MM.1S (cell line): Measurements from ENCODE around the gene IL2RA.

Experiments used
- DNase-seq: peaks from one replicate; pipeline ENCODE4 v3.0.0-alpha.2; 2015
- H2AFZ ChIP-seq: fragments of 300-600 bp; sonication (generic); 2 replicates; pipeline ENCODE4 v1.6.0; 2016; ENCODE audit warnings: antibody characterized with exemption, low read length
- H3F3A ChIP-seq: fragments of 300-600 bp; sonication (generic); 2 replicates; pipeline ENCODE4 v1.6.1; 2016; ENCODE audit warnings: mild to moderate bottlenecking, antibody characterized with exemption, low read length, moderate library complexity, mixed read lengths; ENCODE audit not compliant: insufficient read depth
- H3K27ac ChIP-seq: fragments of 300-600 bp; sonication (generic); 2 replicates; pipeline ENCODE4 v1.5.1; 2016; ENCODE audit warnings: mild to moderate bottlenecking, low read length
- H3K27me3 ChIP-seq: fragments of 300-600 bp; sonication (generic); replicated peaks from 2 replicates; pipeline ENCODE4 v1.6.0; 2016; ENCODE audit warnings: low read length; ENCODE audit not compliant: insufficient read depth
- H3K36me3 ChIP-seq: fragments of 300-600 bp; sonication (generic); replicated peaks from 2 replicates; pipeline ENCODE4 v1.6.1; 2016; ENCODE audit warnings: mild to moderate bottlenecking, low read length, mixed read lengths; ENCODE audit not compliant: insufficient read depth
- H3K4me1 ChIP-seq: fragments of 300-600 bp; sonication (generic); 2 replicates; pipeline ENCODE4 v1.6.1; 2016; ENCODE audit warnings: low read length, mixed read lengths
- H3K4me2 ChIP-seq: fragments of 300-600 bp; sonication (generic); 2 replicates; pipeline ENCODE4 v1.6.0; 2016; ENCODE audit warnings: low read depth, low read length
- H3K4me3 ChIP-seq: fragments of 300-600 bp; sonication (generic); 2 replicates; pipeline ENCODE4 v1.5.1; 2016; ENCODE audit warnings: low read length, mixed read lengths
- H3K79me2 ChIP-seq: fragments of 300-600 bp; sonication (generic); 2 replicates; pipeline ENCODE4 v1.6.1; 2016; ENCODE audit warnings: mixed run types, low read length, mixed read lengths
- H3K9ac ChIP-seq: fragments of 300-600 bp; sonication (generic); 2 replicates; pipeline ENCODE4 v1.6.1; 2016; ENCODE audit warnings: low read length, mixed read lengths
- H3K9me2 ChIP-seq: fragments of 300-600 bp; sonication (generic); replicated peaks from 2 replicates; pipeline ENCODE4 v1.6.1; 2016; ENCODE audit warnings: mild to moderate bottlenecking, low read length, mixed read lengths; ENCODE audit not compliant: insufficient read depth
- H3K9me3 ChIP-seq: fragments of 300-600 bp; sonication (generic); replicated peaks from 2 replicates; pipeline ENCODE4 v1.6.1; 2016; ENCODE audit warnings: mild to moderate bottlenecking, low read length, mixed read lengths; ENCODE audit not compliant: insufficient read depth
- H4K20me1 ChIP-seq: fragments of 300-600 bp; sonication (generic); 2 replicates; pipeline ENCODE4 v1.6.1; 2016; ENCODE audit warnings: mild to moderate bottlenecking, low read length, moderate library complexity, mixed read lengths; ENCODE audit not compliant: insufficient read depth
- CTCF ChIP-seq: fragments of 300-600 bp; sonication (generic); IDR thresholded peaks from 2 replicates; pipeline ENCODE4 v1.5.1; 2016; ENCODE audit warnings: antibody characterized with exemption, low read length, mixed read lengths
- EZH2 ChIP-seq: fragments of 300-600 bp; sonication (generic); optimal IDR thresholded peaks from 2 replicates; pipeline ENCODE3; 2017; ENCODE audit warnings: low read depth, mild to moderate bottlenecking, antibody characterized with exemption, low read length, mixed read lengths
- EZH2phosphoT487 ChIP-seq: fragments of 300-600 bp; sonication (generic); IDR thresholded peaks from 2 replicates; pipeline ENCODE4 v1.6.1; 2018; ENCODE audit warnings: antibody characterized with exemption, low read length

IL2RA gene

GRCh38 chr10:6056411-6057135 lies 5.6 kb downstream of the IL2RA start:
- H3K4me1 ChIP-seq, result peaks cover 18% of the 10 kb centered on the region
- H3F3A ChIP-seq, result peaks cover 16% of the 10 kb centered on the region
- H3K4me2 ChIP-seq, result no peak overlapping the region
- no peak overlapping the region for H3K27ac ChIP-seq
- H3K9me2 ChIP-seq, result no peaks in the 10 kb centered on the region
- TF ChIP-seq CTCF (no peak), EZH2phosphoT487 (no peak), EZH2 (no peak)
- H3K27me3 ChIP-seq, result peaks cover 79% of the 10 kb centered on the region
- H3K36me3 ChIP-seq, result no peaks in the 10 kb centered on the region
- no peak for DNase-seq
- H3K4me3 ChIP-seq, result no peak overlapping the region
- no peaks in the 10 kb centered on the region for H3K79me2 ChIP-seq
- no peaks in the 10 kb centered on the region for H3K9me3 ChIP-seq
- H4K20me1 ChIP-seq, result no peaks in the 10 kb centered on the region
- H3K9ac ChIP-seq, result no peak overlapping the region
- H2AFZ ChIP-seq, result no peak overlapping the region

- Histone ChIP-seq H3K36me3 (no peaks in the 10 kb centered on the region), H3K4me3 (no peak overlapping the region), H3K27ac (no peak overlapping the region), H3F3A (peaks cover 20% of the 10 kb centered on the region), H3K9ac (no peak overlapping the region), H4K20me1 (no peaks in the 10 kb centered on the region), H3K27me3 (peaks cover 73% of the 10 kb centered on the region), H3K4me1 (peaks cover 18% of the 10 kb centered on the region), H3K9me2 (no peaks in the 10 kb centered on the region), H3K4me2 (no peak overlapping the region), H3K79me2 (no peaks in the 10 kb centered on the region), H3K9me3 (no peaks in the 10 kb centered on the region), H2AFZ (no peak overlapping the region)
- TF ChIP-seq EZH2 (no peak), EZH2phosphoT487 (no peak), CTCF (no peak)
- no peak for DNase-seq
These were observed 6.2 kb downstream of the IL2RA start for GRCh38 chr10:6055929-6056328.

GRCh38 chr10:6054884-6055283 lies 7.3 kb downstream of the IL2RA start:
- no peak overlapping the region for H3K27ac ChIP-seq
- TF ChIP-seq EZH2, result no peak
- TF ChIP-seq EZH2phosphoT487, result no peak
- no peak for TF ChIP-seq CTCF
- H3K4me3 ChIP-seq, result no peak overlapping the region
- H3K79me2 ChIP-seq, result no peaks in the 10 kb centered on the region
- no peak overlapping the region for H3K9ac ChIP-seq
- peaks cover 31% of the 10 kb centered on the region for H3F3A ChIP-seq
- no peak overlapping the region for H3K4me2 ChIP-seq
- no peaks in the 10 kb centered on the region for H3K36me3 ChIP-seq
- H2AFZ ChIP-seq, result no peak overlapping the region
- peaks cover 70% of the 10 kb centered on the region for H3K27me3 ChIP-seq
- H3K4me1 ChIP-seq, result peaks cover 25% of the 10 kb centered on the region
- DNase-seq, result no peak
- no peaks in the 10 kb centered on the region for H3K9me3 ChIP-seq
- H3K9me2 ChIP-seq, result no peaks in the 10 kb centered on the region
- H4K20me1 ChIP-seq, result no peaks in the 10 kb centered on the region
